Measurements from ENCODE around the gene ARHGEF7.

GRCh38 chr13:111326621-111326965, 211.5 kb downstream of the ARHGEF7 start:
- TF ChIP-seq GATA3 (IDR thresholded peaks at IDR 0.05; ENCODE audit: low read depth, low read length) (no peak), GATA2 (IDR thresholded peaks at IDR 0.05; ENCODE audit: low read depth, low read length) (no peak)

All from SH-SY5Y (cell line).